Frontal cortex (tissue), 4 donors: ENCODE results near the gene OR10V1. TPM values are rescaled to one million over a fixed set of nuclear protein-coding genes. Genes with fewer than 3 reads are reported as not detected.
A peak's percentile ranks its signal among the peaks of the same experiment; 100 is the strongest.
"Not testable (repeated sequence)": the region's sequence is repeated elsewhere in the genome, so short reads cannot be mapped to it uniquely, and the experiment has no call there.

Experiments used
- DNase-seq, 2 donors: peaks; one replicate each; pipeline ENCODE4 v3.0.0; 2012; ENCODE audit warnings: low spot score in 2 of 2
- FAIRE-seq: peaks from 2 replicates; lab custom pipeline; 2012; peaks lifted over from hg19 to GRCh38; lab: Jason Lieb, UNC
- total RNA-seq: library from RNA; depleted of rRNA; stranded (reverse); fragments of >200 nt; gene quantifications from one replicate; pipeline ENCODE4 v1.2.3, GENCODE V29; 2014
- donor health status: control.
- donor health status: control.
- donor health status: control.

Gene OR10V1
- total RNA-seq, 1 donor from 2014 or later: not detected

DNA sequence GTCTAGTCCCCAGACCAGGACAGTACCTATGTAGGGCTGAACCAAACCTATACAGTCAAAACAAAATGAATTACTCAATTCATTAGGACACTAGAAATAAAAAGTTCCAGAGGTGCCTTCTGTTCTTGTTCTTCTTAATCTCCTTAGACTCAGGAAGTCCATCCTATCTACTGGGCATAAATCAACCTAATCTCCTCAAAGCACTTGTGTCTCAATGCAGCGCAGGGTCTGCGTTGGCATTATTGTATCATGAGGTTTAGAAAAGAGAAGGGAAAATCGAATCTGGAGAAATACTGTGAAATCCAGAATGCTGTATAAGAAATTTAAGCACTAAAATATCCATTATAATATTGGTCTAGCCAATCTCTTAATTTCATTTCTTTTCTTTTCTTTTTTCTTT, 2.4 kb upstream of the OR10V1 start:
- FAIRE-seq (no peak), DNase-seq (no peak)

DNA sequence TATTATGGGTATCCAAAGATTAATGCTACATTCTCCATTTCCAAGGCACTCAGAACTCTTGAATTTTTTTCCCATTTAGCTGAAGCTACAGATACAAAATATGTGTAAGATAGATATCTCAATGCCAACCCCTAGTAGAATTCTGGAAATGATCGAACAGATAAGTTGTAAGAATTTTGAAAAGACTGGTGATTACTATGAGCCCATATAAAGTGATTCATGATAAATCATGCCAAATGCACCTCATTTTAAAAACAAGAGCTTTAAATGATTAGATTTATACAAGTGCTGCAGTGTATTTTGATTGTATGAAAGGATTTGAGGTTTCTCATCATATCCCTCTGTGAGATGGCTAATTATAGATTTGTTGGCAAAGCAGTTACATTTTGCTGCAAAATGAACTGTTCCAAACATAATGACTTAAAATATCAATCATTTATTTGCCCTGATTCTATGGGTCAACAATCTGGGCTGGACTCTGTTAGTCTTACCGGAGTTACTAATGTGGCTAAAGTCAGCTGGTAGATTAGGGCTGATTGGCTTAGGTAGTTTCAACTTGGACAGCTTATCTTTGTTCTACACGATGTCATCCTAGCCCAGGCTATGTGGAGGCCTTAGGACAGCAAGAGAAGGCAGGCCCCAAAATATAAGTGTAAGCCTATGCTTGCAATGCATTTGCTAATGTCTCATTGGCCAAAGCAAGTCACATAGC, 3.4 kb downstream of the OR10V1 start:
- no peak for DNase-seq
- no peak for FAIRE-seq

DNA sequence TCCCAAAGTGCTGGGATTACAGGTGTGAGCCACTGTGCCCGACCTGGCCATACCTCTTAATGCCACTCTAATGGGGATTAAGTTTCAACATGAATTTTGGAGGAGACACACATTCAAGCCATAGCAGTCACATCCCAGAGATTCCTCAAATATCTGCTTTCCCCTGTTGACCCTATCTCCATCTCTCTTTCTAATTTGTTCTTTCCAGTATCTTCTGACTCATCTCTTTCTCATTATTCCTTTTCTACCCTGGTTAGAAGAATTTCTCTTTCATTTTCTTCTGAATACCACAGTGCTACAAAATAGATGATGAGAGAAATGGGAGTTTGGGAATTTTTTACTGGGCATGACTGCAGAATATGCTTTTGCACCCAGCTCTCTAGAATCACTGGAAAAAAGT, 5.1 kb downstream of the OR10V1 start:
- no peak for DNase-seq
- no peak for FAIRE-seq

DNA sequence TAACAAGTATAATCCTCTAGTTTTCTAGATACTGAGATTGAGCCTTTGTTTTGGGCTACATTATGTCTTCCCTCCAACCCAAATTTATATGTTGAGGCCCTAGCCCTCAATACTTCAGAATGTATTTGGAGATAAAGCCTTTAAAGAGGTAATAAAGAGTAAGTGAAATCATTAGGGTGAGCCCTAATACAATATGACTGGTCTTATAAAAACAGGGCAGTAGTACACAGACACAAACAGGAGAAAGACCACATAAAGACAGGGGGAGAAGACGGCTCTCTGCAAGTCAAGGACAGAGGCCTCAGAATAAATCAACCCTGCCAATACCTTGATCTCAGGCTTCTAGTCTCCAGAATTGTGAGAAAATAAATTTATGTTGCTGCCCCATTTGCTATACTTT, 6.3 kb downstream of the OR10V1 start:
- no peak for FAIRE-seq
- no peak for DNase-seq

DNA sequence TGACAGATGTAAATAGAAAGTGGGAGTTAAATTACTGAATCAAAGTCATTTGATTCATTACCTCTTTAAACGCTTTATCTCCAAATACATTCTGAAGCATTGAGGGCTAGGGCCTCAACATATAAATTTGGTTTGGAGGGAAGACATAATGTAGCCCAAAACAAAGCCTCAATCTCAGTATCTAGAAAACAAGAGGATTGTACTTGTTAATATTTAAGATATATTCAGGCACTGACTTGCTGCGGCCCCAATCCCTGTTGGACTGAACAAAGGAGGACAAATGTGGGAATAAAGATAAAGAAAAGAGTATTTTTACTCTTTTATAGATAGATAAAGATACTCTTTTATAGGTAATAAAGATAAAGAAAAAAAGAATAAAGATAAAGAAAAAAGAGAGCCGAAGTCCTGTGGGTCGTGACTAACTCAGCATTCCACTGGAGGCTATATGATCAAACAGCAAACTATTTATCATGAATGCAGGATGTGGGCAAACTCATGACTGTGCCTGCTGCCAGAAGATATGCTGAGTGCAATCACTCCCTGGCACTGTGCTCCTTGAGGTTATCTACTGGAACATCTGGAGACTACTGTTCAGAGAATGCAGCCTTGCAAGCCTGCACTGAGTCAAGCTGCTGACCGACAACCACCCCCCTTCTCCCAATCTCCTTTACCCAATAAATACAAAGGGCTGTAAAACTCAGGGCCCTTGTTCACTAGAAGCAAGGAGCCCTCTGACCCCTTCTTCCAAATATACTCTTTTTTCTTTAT, 6.9 kb downstream of the OR10V1 start:
- DNase-seq (no peak), FAIRE-seq (no peak)

DNA sequence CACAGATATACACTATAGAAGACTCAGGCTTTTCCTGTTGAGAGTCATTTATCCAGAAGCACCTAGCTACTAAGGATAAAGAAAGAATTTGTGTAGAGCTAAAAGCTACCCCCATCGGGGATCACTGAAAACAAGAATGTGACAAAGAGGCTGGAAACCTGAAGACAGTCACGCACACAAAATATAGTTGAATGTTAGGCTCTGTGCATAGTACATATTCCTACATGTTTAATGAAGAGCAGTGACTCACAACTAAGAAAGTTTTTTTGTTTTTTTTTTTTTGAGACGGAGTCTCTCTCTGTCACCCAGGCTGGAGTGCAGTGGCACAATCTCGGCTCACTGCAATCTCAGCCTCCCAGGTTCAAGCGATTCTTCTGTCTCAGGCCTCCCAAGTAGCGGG, 8.4 kb downstream of the OR10V1 start:
- DNase-seq: no peak
- FAIRE-seq: no peak

DNA sequence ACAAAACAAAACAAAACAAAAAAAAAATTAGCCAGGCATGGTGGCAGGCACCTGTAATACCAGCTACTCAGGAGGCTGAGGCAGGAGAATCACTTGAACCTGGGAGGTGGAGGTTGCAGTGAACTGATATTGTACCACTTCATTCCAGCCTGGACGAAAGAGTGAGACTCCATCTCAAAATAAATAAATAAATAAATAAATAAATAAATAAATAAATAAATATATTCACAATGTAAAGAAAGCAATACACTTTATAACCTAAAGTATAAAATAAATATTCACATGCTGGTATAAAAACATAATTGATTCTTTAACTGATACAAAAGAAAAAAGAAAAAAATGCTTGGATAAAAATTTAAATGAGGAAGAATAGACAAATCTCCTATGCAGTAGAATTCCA, 10.1 kb downstream of the OR10V1 start:
- DNase-seq, FAIRE-seq: not testable (repeated sequence)

DNA sequence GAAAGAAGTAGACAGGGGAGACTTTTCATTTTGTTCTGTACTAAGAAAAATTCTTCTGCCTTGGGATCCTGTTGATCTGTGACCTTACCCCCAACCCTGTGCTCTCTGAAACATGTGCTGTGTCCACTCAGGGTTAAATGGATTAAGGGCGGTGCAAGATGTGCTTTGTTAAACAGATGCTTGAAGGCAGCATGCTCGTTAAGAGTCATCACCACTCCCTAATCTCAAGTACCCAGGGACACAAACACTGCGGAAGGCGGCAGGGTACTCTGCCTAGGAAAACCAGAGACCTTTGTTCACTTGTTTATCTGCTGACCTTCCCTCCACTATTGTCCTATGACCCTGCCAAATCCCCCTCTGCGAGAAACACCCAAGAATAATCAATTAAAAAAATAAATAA, 13.5 kb downstream of the OR10V1 start:
- not testable (repeated sequence) for DNase-seq, FAIRE-seq

DNA sequence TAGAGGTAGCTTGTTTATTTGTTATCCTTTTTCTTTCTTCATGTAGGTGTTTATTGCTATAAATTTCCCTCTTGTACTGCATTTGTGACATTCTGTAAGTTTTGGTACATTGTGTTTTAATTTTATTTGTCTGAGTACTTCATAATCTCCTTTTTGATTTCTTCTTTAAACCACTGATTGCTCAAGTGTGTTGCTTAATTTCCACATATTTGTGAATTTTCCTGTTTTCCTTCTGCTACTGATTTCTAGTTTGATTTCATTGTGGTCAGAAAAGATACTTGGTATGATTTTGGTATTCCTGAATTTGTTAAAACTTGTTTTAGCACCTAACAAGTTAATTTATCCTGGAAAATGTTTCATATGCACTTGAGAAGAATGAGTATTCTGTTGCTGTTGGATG, 15.1 kb downstream of the OR10V1 start:
- FAIRE-seq (no peak), DNase-seq (no peak)

DNA sequence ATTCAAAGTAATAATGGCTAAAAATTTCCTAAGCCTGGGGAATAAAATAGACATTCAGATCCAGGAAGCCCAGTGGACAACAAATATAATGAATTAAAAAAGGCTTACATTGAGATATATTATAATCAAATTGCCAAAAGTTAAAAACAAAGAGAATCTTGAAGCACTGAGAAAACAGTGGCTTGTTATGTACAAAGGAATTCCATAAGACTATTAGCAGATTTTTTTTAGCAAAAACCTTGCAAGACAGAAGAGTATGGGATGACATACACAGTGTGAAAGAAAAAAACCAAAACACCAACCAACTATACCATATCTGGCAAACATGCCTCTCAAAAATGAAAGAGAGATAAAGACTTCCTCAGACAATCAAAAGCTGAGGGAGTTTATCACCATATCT, 20.7 kb downstream of the OR10V1 start:
- FAIRE-seq: no peak
- DNase-seq: no peak

DNA sequence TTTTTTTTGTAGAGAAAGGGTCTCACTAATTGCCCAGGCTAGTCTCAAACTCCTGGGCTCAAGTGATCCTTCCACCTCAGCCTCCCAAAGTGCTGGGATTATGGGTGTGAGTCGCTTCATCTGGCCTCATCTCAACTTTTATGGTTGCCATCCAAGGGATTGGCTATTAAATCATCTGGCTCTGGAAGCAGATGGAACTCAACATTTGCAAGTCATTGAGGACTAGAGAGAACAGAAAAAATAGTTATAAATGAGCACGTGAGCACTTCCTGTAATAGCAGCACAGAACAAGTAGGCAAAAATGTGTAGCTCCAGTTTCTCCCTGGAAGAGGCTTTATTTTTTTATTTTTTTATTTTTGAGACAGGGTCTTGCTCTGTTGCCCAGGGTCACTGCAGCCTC, 22.5 kb downstream of the OR10V1 start:
- no peak for FAIRE-seq
- DNase-seq: no peak

DNA sequence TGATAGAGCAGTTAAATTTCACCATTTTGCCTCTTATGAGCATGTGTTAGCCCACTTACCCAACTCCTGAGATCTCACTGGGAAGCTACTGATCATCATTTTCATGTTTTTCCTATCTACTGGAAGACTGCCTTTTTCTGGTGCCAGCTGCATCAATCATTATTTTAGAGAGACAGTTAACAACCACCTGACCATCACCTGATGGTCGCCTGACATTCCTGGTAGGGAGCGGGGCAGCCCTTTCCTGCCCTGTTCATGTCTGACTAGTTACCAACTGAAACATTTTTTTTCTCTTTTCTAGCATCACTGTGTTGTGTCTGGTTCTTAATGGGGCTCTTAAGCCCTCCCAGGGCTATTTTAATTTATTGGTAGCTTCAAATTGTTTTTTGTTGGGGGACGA, 24.6 kb downstream of the OR10V1 start:
- FAIRE-seq: no peak

DNA sequence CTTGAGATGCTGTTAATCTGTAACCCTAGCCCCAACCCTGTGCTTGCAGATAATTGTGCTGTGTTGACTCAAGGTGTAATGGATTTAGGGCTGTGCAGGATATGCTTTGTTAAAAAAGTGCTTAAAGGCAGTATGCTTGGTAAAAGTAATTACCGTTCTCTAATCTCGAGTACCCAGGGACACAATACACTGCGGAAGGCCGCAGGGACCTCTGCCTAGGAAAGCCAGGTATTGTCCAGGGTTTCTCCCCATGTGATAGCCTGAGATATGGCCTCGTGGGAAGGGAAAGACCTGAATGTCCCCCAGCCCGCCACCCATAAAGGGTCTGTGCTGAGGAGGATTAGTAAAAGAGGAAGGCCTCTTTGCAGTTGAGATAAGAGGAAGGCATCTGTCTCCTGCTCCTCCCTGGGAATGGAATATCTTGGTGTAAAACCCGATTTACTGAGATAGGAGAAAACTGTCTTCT, 32.4 kb downstream of the OR10V1 start:
- DNase-seq, FAIRE-seq: not testable (repeated sequence)

More for the DNA sequence above, 24.6 kb downstream of the OR10V1 start:
- DNase-seq: no peak

DNA sequence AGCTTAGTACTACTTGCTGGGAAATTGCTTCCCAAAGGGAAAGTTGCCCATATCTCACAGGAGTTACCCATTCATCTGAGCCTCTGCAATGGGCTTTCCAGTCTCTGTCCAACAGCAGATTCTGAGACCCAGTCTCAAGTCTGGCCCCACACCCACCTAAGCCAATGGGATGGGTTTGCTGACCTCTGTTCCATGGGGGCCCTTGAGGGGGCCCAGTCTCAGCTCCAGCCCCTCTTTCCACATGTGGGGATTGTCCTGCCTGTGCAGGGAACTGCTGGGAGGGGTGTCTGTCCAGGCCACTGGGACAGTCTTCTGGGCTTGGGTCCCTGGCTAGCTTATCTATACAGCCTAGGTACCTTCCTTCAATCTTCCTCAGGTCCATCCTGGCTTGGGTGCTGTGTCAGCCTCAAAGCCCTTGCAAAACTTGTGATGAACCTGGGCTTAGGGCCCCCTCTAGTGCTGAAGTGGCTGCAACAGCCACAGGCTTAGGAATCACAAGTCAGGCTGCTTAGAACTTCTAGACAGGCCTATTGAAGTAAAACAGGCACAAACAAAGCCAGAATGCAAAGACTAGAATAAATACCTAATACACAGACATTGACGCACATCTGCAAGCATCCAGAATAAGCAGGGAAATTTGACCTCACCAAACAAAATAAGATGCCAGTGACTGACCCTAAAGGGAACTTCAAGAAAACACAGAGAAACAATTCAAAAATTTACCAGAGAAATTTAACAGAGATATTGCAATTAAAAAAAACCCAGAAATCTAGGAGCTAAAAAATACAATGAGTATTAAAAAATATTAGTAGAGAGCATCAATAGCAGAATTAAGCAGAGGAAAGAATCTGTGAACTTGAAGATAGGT, 33.1 kb downstream of the OR10V1 start:
- DNase-seq (peak in 1 of 2 donors; percentile 18), FAIRE-seq (no peak)

DNA sequence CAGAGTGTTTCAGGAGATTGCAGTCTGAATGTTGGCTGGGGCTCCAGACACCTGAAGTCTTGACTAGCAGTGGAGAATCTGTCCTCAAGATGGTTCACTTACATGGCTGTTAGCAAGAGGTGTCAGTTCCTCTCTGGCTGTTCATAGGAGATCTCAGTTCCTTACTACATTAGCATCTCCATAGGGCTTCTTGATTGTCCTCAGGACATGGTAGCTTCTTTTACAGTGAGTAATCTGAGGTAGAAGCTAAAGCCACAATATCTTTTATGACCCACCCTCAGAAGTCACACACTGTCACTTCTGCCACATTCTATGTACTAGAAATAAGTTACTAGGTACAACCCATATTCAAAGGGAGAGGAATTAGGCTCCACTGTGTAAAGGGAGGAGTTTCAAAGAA, 34.3 kb downstream of the OR10V1 start:
- FAIRE-seq (no peak), DNase-seq (no peak)

DNA sequence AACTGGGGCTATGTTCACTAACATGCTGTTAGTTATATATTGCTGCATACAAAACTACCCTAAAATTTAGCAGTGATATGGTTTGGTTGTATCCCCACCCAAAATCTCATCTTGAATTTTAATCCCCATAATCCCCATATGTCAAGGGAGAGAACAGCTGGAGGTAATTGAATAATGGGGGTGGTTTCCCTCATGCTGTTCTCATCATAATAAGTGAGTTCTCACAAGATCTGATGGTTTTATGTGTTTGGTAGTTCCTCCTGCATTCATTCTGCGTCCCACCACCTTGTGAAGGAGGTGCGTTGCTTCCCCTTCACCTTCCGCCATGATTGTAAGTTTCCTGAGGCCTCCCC, 34.9 kb downstream of the OR10V1 start:
- DNase-seq (no peak), FAIRE-seq (no peak)

DNA sequence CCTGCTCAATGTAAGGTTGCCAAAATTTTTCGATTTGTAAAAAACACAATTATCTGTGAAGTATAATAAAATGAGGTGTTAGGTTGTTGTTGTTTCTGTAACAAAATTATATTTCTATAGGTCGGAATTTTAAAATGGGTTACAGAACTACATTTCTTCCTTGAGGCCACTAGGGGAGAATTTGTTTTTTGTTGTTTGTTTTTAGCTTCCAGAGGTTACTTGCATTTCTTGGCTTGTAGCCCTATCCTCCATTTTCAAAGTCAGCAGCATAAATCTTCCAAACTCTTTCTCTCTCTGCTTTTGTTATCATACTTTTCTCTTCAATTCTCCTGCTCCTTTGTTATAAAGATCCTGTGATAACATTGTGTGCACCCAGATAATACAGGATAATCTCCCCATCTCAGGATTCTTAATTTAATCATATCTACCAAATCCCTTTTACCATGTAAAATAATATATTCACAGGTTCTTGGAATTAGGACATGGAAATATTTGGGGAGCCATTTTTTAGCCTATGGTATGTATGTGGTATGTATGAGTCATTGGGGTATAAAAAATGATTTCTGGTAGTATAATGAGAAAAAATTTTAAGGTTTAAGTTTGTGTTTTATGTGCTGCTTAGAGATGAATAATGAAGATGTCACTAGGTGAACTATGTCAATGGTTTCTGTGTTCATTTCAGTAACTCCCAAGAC, 35.4 kb downstream of the OR10V1 start:
- DNase-seq: no peak
- FAIRE-seq: no peak

DNA sequence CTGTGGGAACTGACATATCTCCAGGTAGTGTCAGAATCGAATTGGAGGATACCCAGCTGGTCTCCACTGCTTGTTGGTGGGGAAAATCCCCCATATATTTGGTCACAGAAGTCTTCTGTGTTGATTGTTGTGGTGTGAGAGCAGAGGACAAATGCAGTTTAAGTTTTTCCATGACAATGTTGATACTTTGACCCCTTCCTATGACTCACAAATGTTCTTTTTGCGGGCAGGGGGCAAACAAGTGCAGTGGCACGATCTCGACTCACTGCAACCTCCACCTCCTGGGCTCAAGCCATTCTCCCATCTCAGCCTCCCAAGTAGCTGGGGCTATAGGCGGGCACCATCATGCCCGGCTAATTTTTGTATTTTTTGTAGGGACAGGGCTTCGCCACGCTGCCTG, 37.4 kb downstream of the OR10V1 start:
- DNase-seq (no peak), FAIRE-seq (no peak)

DNA sequence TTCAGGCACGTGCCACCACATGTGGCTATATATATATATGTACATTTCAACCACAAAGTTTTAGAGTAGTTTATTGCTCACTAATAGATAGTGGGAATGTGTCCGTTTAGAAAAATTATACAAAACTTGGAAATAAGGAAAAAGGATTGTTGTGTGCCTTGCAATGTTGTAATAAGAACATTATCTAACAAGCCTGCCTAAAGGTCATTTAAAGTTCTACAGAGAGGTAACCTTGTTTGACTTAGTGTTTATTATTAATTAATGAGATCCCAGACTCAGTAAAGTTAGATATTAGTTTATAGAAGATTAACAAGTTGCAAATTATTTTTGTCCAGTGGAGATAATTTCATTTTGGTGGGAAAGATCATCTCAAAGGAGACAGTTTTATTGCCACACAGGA, 39.4 kb downstream of the OR10V1 start:
- DNase-seq: no peak
- no peak for FAIRE-seq

DNA sequence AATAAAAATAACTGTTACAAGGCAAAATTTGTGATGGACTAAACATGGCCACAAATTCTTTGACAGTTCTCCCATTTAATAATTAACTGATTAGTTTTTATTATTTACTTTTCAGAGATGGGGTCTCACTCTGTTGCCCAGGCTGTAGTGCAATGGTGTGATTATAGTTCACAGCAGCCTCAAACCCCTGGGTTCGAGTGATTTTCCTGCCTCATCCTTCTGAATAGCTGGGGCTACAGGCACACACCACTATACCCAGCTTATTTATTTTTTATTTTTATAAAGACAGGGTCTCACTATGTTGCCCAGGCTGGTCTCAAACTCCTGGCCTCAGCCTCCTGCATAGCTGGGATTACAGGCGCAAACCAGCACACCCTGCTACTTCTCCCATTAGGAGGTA, 40.4 kb downstream of the OR10V1 start:
- no peak for FAIRE-seq

More for the DNA sequence above, 40.4 kb downstream of the OR10V1 start:
- no peak for DNase-seq
